ENCODE measurements around the gene LINS1.
"Not testable (repeated sequence)": the region's sequence is repeated elsewhere in the genome, so short reads cannot be mapped to it uniquely, and the experiment has no call there.

The LINS1 gene

DNA sequence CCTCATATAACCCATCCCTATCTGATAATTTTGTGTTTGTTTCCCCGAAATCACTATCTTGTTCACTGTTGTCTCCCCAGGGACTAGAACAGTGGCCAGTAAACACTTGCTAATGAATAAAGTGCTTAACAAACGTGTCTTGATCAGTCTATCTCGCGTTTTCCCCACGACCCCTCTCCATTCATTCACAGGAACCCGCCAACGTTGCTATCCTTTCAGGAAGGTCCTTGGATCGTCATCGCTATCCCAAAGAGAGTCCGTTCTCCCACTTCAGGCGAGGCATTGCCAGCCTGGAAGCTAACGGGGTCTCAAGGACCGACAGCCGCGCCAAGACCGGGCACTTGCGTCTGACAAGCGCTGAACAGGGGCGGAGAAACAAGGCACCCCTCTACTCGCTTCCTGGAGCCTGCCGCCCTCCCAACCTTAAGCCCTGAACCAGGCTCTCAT, 344 bp downstream of the LINS1 start:
- DNase-seq, result no peak

DNA sequence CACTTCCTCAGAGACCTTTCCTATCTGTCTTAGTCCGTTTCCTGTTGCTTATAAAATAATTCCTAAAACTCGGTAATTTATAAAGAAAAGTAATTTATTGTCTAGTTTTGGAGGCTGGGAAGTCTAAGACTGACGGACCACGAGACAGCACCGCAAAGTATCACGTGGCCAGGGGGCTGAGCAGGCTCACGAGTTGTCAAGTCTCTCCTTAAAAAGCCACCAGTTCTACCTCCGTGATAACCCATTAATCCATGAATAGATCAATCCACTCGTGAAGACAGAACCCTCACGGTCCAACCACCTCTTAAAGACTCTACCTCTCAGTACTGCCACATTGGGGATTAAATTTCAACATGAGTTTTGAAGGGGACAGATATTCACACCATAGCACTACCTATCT, 821 bp downstream of the LINS1 start:
- no peak for DNase-seq

DNA sequence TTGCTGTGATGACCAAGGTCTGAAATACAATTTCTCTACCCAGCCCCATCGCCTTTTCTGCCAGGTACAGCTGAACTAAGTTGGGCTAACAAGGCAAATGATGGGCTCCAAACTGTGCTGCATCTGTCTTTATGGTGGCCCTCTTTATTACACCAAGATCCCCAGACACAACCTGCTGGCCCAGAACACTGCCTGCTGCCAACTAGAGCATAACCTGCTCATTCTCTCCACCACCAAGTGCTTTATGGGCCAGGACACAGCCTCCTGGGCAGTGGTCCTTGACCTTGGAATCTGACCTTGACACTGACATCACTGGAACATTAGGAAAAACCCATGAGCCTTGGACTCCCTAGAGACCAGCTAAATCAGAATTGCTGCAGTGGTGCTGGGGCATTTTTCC, 3.3 kb downstream of the LINS1 start:
- DNase-seq, result no peak

DNA sequence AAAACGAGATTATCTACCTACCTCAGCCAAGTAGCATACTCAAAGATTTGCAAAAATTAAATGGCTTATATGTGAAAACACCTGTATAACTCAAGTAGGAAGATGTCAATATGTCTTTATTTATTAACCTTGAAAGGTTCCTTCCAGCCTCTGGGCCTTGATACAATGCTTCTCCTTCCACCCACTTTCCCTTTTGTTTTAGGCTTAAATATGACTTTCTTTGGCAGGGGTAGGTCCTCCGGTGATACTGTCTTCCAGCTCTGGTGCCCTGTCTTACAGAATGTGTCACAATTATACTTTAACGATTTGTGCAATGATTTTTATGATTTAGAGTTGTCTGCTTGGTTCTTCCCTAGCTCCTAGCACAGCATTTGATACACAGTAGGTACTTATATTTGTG, 4.1 kb downstream of the LINS1 start:
- no peak for DNase-seq

DNA sequence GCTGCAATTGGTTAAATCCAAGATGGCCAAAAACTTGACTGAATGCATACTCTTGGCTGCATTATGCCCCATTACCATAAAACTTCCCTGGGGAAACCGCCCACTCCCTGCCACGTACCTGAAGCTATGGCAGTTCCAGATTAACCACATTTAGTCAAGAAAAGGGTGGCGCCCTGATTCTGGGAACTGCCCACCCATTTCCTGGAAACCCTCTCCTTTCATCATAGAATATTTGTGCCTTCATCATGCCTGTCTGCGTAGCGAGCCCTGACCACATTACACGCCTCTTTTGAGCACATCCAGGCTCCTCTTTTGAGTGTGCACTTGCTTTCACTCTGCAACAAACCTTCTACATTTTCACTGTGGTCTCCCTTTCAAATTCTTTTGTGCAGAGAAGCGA, 5.2 kb downstream of the LINS1 start:
- DNase-seq, result no peak

DNA sequence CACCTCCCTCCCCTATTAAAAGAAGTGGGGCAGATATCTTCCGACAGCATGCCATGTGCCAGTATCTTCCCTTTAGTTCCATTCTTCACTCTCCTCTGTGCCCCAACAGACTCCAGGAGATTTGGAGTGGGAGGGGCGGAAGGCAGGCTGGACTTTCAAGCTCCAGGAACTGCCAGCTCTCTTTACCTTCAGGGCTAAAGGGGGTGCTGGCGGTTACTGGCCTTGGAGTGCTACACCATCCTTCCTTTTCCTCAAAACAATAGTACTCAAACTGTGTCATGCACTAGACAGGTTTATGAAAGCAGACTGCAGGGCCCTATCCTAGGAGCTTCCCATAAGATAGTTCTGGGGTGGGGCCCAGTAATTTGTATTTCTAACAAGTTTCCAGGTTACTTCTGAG, 6.0 kb downstream of the LINS1 start:
- DNase-seq, result no peak

DNA sequence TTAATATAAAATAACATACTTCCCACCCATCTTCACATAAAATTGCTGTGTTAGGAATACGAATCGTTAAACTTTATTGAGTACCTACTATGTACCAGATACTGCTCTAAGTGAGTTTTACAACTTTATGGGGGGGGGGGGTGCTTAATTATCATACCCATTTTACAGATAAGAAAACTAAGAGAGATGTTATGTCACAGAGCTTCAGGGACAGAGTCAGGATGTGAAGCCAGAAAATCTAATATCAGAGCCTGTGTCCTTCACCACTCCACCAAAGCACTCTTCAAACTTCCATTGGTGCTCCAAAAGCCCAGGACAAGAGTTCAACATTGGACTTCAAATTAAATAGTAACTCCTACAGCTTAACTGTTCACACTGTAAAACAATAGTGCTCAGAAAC, 8.6 kb downstream of the LINS1 start:
- no peak for DNase-seq

DNA sequence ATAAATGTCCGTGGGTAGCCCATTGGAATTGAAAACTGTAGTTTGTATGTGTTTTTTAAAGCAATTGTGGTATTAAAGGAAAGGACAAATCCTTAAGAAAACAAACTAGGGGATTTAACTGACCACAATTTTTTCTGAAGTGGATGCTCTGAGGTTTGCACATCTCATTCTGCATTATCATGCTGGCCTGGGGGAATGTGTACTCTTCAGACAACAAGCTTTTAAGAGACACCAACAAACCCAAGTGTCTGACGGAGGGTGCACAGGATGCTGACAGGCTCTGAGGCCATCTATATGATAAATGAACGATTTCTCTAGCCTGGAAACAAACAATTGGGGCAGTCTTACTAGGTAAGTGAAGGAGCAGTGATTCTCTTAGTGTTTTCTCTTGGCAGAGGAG, 9.1 kb downstream of the LINS1 start:
- no peak for DNase-seq

DNA sequence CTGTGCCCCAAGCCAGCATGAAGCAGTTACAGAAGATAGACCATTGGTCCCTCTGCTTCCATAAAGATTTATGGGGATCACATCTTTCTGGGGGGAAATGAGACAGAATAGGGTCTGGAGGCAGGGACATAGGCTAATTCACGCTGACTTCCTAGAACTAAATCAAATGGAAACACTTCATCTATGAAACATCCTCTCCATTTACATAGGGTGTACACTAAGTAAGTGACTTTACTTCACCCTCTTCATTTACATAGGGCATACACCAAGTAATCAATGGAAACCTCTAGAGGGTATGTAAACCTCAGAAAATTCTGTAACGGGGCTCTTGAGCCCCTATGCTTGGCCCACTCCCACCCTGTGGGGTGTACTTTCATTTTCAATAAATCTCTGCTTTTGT, 10.1 kb downstream of the LINS1 start:
- DNase-seq, result no peak

DNA sequence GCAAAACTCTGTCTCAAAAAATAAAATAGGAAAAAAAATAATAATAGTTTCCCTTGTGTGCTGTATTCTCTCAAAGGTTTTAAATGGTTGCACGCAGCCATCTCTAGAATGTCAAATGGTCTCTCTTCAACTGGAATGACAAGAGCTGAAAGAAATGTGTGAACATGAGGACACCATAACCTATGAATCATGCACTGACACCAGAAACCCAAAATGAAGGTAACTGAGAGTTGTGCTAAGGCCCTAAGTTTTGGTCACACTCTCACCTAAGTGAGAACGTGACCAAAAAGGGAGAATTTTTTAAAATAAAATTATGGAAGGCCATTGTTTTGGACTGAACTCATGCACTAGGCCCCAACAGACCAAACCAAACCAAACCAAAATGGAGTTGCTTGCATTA, 10.8 kb downstream of the LINS1 start:
- DNase-seq, result not testable (repeated sequence)

DNA sequence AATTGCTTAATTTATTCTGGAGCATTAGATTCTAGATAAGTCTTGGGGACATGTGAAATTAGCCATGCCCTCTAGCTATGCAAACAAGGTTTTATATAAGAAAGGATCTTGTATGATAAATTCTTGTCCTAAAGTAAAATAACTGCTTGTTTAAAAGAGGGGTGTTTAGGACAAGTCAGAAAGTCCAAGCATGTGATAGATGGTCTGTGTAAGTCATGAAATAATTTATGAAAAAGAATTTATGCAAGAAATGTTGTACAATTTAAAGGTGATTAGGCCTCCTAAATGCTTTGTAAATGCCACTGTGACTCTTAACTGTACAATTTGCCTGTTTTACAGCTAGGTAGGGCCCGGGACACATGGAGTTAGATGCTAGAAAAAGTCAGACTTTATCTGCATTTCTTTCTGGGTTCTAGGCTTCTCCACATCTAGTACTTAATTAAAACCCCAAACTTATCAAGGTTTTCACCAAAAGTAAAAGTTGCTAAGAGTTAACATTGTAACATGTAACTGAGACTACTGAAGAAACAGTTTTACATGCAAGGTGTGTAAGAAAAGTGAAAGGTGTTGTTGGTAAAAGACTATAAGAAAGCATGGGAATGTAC, 13.2 kb downstream of the LINS1 start:
- no peak for DNase-seq

DNA sequence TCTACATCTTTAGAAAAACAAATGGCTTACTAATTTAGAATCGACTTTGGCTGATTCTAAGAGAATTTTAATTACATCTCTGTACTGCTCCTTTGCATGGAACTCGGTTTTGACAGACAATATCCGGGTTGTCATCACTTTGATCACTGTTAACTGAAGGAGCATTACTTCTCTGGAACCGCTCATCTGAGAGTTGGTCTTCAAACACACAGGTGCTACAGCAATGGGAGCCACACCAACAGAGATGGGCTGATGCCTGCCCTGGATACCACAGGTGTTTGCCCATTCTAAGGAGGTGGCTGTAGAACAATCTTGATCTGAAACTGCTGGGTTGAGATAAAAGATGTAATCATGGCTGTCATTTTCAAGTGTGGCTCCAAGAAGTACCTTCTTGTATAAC, 21.6 kb downstream of the LINS1 start:
- no peak for DNase-seq

DNA sequence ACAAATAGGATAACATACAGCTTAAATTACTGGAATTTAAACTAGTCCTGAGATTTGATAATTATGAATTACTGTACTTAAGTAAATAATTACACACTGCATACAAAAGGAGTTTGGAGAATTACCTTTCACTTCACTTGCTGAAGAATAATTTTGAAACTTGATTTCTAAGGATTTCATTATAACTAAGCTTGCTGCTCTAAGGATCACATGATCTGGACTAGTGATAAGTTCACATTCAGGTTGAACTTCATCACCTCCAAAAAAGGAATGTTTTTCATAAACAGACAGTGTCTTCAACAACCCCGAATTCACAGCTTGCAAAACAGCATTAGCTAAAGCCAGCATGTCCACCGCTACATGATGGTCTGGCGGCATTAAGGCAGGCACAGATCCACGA, 28.5 kb downstream of the LINS1 start:
- no peak for DNase-seq

DNA sequence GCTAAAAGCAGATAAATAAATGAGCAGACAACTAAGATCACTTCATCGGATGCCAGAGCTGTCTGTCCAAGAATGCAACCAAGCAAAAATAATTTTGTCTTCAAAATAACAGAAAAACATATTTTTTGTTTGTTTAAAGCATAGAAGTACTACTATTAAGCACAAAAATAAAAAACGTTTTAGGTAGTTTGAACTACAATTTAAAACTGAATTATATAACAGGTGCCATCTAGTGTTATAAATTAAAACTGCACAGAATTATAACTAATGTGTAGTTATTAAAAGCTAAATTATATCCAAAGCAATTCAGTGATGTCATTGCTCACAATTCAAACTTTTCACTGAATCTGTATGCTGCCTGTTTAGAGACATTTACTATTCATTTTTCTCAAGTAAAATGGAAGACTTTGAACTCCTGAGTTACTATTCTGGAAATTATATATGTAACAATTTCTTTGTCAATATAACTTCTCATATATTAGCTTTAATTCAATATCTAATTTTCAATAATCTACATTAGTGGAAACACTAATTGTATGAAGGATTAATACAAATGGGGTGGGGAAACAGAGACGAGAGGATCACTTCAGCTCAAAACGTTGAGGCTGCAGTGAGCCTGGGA, 29.5 kb downstream of the LINS1 start:
- no peak for DNase-seq

DNA sequence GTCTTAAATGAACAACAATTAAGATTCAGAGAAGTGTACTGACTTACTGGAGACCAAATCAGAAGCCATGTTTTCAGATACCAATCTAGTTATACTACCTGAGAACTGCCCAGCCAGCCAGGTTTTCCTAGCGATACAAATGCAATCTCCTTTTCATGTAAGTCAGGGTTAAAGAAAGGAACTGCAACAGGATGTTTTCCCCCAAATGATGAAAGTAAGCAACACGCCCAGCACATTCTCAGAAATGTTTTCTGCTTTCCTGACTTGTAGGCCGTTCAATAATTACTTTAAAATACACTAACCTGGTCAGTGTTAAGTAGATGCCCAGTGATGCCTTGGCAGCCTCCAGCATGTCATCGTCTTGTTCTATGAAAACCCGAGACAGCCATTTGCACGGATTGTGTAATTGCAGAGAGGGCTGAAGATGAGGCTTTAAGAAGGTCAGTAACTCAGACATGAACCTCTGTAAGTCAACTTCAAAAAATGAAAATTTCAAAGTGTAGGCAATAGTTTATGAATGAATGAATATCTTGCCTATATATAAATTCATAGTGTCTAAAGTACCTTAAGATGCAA, 30.3 kb downstream of the LINS1 start:
- no peak for DNase-seq

DNA sequence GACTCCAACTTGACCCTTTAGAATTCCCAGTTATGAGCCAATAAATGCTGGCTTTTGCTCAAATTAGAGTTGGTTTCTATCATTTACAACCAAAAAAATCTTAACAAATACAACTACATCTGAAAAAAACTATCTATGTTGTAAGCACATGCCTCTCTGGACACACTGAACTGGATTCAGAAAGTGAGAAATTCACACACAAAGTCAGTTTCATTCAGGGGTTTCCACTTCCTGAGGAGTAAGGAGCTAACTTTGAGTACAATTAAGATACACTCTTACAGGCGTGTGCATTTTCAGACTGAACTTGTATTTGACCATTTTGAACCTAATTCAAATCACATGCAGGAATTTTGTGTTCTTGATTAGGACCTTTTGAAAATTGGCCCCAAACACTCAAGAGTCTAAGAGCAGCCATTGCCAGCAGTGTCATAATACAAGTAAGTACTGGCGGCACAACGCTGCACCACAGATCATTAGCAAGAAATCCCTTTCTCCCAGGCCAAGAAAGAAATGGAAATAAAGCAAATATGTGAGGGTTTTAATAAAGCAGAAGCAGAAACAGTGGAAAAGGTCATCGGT, 31.2 kb downstream of the LINS1 start:
- no peak for DNase-seq

DNA sequence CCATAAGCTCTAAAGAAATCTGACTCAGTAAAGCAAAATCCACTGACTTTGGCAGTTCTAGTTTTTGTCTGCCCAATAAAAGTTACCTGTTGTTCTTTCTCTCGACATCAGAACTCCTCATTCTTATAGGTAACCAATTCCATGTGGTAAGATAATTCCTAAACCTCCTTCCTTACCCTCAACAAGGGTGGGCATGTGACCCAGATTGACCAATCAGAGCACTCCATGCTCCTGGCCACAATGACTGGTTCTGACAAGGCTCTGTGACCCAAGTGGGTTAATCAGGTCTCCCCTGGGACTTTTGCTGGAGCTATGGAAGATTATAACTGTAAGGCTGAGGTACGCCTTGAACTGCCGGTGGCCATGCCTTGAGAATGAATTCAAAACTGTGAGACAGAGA, 31.7 kb downstream of the LINS1 start:
- DNase-seq, result no peak

DNA sequence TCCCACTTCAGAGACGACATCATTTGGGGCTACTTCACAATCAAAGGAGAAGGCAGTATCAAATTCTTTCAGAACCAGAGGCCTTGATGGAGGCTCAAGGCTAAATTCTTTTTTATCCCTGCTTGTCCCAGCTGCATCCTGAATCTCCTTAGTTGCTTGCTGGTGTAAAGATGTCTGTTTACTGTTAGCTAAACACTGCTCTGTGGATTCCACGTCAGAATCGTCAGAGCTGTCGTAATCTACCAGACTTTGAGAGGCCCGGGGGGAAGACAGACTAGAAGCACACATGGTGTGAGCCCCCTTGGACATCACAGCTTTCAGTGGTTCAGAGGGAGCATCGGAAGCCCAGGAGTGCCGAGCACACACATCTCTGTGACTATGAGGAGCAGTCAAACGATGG, 32.6 kb downstream of the LINS1 start:
- DNase-seq, result no peak

DNA sequence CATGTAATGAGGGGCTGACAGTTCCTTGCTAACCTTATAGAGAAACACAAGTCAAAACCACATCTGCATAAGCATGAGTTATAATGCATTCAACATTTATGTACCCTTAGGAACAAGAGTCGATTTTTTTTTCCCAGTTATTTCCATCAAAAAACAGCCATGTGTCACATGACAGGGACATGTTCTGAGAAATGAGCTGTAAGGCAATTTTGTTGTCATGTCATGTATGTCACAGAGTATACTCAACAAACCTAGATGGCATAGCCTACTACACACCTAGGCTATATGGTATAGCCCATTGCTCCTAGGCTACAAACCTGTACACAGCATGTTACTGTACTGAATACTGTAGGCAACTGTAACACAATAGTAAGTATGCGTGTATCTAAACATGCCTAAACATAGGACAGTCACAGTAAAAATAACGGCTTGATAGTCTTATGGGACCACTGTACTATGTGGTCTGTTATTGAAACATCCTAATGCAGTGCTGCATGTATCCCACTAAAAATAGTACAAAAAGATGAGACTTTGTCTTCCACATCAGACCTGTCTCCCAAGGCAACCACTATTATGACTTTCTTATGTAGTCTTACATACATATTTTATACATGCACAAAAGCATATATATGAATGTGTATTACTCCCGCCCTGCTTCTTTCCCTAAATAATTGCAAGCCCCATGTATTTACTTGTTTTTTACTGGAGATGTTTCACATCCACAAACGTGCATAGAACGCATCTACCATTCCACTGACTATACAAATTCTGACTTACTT, 34.9 kb downstream of the LINS1 start:
- no peak for DNase-seq

DNA sequence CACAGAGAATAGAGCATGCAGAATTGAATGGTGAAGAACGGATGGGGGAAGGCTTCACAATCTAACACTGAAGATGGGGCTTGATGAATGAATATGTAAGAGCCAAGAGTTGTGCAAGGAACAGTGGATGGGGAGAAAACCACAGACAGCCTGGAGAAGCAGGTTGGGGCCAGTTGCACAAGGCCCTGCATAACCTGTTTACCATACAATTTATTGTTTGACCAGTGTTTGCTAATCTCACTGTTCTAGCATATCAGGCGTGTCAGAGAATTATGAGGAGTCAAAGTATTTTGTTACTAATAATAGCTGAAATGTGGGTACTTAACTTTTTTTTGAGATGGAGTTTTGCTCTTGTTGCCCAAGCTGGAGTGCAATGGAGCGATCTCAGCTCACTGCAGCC, 36.4 kb downstream of the LINS1 start:
- DNase-seq, result no peak

DNA sequence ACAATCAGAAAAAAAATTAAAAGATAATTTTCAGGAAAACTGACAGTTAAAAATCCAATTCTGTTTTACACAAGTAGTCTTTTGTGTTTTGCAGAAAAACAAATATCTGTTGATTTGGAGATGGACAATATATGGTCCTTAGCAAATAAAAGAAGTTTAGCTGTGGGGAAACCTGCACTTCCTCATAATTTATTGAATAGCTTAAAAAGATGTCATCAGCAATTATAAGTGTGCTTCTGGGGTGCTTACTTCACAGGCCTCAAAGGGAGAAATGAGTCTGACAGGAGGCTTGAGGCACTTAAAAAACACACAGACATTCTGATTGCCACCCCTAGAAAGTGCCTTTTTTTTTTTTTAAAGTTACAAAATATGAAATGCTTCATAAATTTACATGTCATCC, 41.7 kb downstream of the LINS1 start:
- no peak for DNase-seq

DNA sequence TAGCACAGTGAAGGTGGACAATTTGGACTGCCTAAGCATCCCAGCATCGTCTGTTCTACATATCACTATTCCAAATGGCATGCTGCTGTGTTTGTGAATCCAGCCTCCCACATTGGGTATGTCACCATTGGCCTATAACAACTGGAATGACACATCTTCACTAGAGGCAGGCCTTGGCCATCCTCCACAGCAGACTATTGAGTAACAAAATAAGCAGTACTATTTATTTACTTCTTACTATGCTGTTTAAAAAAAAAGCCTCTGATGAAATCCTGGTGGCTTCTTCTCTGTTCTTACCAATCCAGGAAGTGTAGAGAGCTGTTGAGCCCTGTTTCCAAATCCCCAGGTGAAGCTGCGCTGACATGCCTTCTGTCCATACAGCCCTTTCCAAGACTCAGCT, 42.7 kb downstream of the LINS1 start:
- DNase-seq, result no peak

DNA sequence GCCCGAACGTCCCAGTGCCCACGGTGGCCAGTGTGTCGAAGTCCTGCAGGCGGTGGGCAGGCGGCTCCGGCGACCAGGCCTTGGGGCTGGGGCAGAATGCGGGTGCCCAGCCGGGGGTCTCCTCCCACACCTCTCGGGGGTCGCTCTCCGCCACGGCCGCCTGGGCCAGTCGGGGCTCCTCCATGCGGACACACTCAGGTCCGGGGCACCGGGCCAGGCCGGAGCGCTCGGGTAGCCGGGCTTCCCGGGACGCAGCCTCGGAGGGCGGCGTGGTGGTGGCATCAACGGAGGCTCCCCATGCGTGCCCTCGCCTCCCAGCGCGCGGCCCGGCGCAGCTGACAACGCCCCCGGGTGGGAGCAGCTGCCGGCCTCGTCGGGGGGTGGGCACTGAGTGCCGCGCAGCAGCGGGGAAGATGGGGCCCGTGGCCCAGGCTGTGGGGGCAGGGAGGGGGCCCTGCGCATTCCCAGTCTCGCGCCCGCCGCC, 43.2 kb downstream of the LINS1 start:
- no peak for DNase-seq

DNA sequence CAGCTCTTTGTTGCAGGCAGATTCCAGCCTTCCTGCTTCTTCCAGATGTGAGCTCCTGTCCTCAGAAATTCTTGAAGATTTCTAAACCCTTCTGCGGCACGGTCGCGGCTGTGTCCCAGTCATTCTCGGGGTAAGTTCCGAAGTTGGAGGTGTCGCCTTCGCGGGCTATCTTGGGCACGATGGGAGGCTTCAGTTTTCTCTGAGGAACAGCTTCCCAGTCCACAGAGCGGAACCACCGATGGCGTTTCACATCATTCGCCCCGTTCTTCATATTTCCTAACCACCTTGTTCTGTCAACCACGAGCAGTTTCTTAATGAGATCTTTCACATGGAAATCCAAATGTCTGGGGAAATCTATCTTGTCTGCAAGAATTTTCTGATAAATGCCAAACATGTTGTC, 48.5 kb downstream of the LINS1 start:
- no peak for DNase-seq

Data from NCI-H2081 treated with DMSO at 0.1 percent for 48 hours (cell line).